Upper lobe of right lung (tissue), 1 donor: Measurements from ENCODE around the gene NTM. TPM values are rescaled to one million over a fixed set of nuclear protein-coding genes. Genes with fewer than 3 reads are reported as not detected.

Experiments used
- ATAC-seq: fragments of 200-7000 bp; cut with Tn5 transposase; one replicate; pipeline ENCODE4 v1.9.1; 2020; ENCODE audit warnings: mild to moderate bottlenecking, moderate library complexity
- DNase-seq: peaks from one replicate; pipeline ENCODE4 v3.0.0-alpha.2; 2020
- H3K27ac ChIP-seq: fragments of 200-600 bp; one replicate; pipeline ENCODE4 v1.8.0; 2022
- H3K27me3 ChIP-seq: fragments of 200-600 bp; one replicate; pipeline ENCODE4 v1.8.0; 2022; ENCODE audit warnings: mild to moderate bottlenecking
- H3K36me3 ChIP-seq: fragments of 200-600 bp; one replicate; pipeline ENCODE4 v1.8.0; 2022
- H3K4me1 ChIP-seq: fragments of 200-600 bp; one replicate; pipeline ENCODE4 v1.8.0; 2022
- H3K4me3 ChIP-seq: fragments of 200-600 bp; one replicate; pipeline ENCODE4 v1.8.0; 2022; ENCODE audit warnings: mild to moderate bottlenecking
- H3K9me3 ChIP-seq: fragments of 200-600 bp; one replicate; pipeline ENCODE4 v1.8.0; 2022
- intact Hi-C: fragments of 100-400 bp; cut with DNase I; formaldehyde crosslinking; loops from one replicate; pipeline ENCODE4 v1.11.0; 2022
- total RNA-seq: library from RNA; stranded (reverse); fragmentation: NEBNext Ultra II Directional; extraction: Animal tissue kit (Norgen Biotek cat#: 25700); gene quantifications from one replicate; pipeline ENCODE4 v1.2.1, GENCODE V29; 2021
- TF ChIP-seq, protein P1 (sequence below): fragments of 200-600 bp; IDR thresholded peaks from one replicate; pipeline ENCODE4 v1.8.0; 2022; ENCODE audit warnings: antibody characterized with exemption
- donor health status: DM: no; HTN: yes; CAD: no; lungs with severe emphysema.

NTM gene
- total RNA-seq, 1 donor from 2014 or later: 3.7 TPM

DNA sequence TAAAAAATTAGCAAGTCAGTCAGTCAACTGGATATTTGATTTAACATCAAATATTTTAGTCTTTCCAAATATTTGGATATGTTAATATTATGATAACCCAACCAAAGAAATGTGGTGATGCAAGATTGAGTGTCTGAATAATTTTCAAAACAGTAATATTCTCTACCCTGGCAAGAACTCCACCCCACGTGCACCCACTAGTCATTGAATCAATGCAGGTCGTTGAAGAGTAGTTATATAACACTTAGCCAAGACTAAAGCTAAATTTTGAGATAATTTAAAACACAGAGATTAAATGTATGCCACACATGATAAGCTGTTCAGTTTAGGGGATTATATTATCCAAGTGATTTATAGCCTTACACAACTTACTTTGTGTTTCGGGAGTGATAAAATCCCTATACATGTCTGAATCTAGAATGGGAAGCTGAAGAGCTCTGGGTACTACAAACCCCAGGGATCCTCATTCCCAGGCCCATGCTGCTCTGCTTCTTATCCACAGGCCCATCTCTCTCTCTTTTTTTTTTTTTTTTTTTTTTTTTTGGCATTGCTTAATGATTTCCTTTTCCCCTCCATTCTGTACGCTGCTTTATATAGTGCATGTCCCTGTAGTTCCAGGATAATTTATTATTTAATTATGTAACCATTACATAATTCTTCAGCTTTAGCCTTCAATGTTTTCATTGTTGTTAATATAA lies 392.9 kb downstream of the NTM start:
- Histone ChIP-seq H3K4me1 (no peaks in the 10 kb centered on the region), H3K9me3 (no peaks in the 10 kb centered on the region), H3K4me3 (no peak overlapping the region), H3K36me3 (no peaks in the 10 kb centered on the region), H3K27me3 (no peaks in the 10 kb centered on the region), H3K27ac (no peak overlapping the region)
- no peak for DNase-seq
- TF ChIP-seq, protein P1, sequence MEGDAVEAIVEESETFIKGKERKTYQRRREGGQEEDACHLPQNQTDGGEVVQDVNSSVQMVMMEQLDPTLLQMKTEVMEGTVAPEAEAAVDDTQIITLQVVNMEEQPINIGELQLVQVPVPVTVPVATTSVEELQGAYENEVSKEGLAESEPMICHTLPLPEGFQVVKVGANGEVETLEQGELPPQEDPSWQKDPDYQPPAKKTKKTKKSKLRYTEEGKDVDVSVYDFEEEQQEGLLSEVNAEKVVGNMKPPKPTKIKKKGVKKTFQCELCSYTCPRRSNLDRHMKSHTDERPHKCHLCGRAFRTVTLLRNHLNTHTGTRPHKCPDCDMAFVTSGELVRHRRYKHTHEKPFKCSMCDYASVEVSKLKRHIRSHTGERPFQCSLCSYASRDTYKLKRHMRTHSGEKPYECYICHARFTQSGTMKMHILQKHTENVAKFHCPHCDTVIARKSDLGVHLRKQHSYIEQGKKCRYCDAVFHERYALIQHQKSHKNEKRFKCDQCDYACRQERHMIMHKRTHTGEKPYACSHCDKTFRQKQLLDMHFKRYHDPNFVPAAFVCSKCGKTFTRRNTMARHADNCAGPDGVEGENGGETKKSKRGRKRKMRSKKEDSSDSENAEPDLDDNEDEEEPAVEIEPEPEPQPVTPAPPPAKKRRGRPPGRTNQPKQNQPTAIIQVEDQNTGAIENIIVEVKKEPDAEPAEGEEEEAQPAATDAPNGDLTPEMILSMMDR: no peak
- intact Hi-C loops: no loop called here
- no peak for ATAC-seq

DNA sequence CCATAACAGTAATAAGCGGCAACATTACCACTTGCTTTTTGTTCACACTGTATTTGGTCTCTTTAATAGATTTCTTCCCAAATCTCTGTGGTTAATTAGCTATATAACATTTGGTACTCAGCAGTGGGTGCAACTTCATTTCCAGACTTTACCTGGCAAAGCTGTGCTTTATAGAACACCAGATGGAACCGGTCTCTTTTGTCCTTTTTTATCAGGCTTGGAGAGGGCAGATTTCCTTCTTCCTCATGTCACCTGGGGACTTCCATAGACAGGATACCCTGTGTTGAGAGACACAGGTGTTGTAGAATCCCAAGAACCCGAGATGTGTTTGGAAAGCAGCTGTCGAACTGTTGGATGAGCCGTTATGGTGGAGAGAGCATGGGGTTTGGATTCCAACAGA lies 393.7 kb downstream of the NTM start:
- no peak overlapping the region for H3K27ac ChIP-seq
- H3K9me3 ChIP-seq: no peaks in the 10 kb centered on the region
- TF ChIP-seq, protein P1: no peak
- DNase-seq: no peak
- no peaks in the 10 kb centered on the region for H3K27me3 ChIP-seq
- H3K4me1 ChIP-seq: no peaks in the 10 kb centered on the region
- intact Hi-C loops: no loop called here
- no peak overlapping the region for H3K4me3 ChIP-seq
- H3K36me3 ChIP-seq: no peaks in the 10 kb centered on the region
- ATAC-seq: no peak

DNA sequence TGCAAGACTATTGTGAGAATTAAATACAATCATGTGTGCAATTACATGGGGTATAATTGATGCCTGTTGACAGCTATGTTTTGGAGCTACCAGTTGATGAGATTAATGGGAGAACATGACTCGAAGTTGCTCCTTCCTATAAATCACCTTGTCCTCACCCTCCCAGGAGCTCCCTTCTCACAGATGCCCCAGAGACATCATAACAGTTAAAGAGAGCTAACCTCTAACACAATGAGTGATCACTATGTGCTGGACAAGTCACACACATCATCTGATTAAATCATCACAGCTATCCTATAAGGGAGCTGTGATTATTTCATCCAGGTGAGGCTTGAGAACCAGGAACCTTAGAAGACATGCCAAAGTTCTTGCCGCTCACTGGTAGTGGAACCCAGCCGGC lies 394.2 kb downstream of the NTM start:
- no peak overlapping the region for H3K4me3 ChIP-seq
- H3K36me3 ChIP-seq: no peaks in the 10 kb centered on the region
- H3K27me3 ChIP-seq: no peaks in the 10 kb centered on the region
- no peak for ATAC-seq
- intact Hi-C loops: no loop called here
- H3K4me1 ChIP-seq: no peaks in the 10 kb centered on the region
- TF ChIP-seq, protein P1: no peak
- DNase-seq: no peak
- no peak overlapping the region for H3K27ac ChIP-seq
- no peaks in the 10 kb centered on the region for H3K9me3 ChIP-seq

DNA sequence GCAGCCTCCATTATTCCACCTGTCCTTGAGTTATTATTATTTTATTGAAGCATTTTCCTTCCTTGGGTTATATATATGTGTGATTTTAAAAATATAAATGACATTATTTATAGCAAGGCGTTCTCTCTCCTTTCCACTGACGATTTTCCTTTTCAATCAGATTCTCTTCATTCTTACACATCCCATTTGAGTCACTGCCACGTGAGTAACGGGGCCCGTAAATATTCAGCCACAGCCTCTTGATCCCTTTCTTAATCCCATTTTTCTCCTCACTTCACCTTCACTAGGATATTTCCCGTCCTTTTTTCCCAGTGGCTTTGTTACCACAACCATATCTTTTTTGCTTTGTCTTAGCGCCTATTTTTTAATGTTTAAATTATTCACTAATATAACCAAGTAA lies 396.2 kb downstream of the NTM start:
- Histone ChIP-seq H3K27me3 (no peaks in the 10 kb centered on the region), H3K4me3 (no peak overlapping the region), H3K4me1 (no peaks in the 10 kb centered on the region), H3K27ac (no peak overlapping the region), H3K36me3 (no peaks in the 10 kb centered on the region), H3K9me3 (no peaks in the 10 kb centered on the region)
- DNase-seq (no peak), ATAC-seq (no peak)
- intact Hi-C loops: no loop called here
- TF ChIP-seq, protein P1: no peak

DNA sequence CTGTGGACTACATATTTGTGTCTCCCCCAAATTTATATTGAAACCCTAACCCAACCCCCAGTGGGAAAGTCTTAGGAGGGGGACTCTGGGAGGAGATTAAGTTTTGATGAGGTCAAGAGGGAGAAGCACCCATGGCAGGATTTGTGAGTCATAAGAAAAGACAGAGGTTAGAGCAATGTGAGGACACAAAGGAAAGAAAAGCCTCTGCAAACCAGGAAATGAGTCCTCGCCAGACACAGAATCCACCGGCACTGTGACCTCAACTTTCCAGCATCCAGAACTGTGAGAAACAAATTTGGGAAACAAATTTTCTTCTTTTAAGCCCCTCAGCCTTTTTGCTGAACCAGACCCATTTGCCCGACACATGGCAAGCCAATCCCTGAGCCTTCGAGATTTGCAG lies 397.0 kb downstream of the NTM start:
- intact Hi-C loops: no loop called here
- Histone ChIP-seq H3K9me3 (no peaks in the 10 kb centered on the region), H3K27ac (no peak overlapping the region), H3K4me1 (no peaks in the 10 kb centered on the region), H3K27me3 (no peaks in the 10 kb centered on the region), H3K36me3 (no peaks in the 10 kb centered on the region), H3K4me3 (no peak overlapping the region)
- DNase-seq (no peak), ATAC-seq (no peak)
- TF ChIP-seq, protein P1: no peak

DNA sequence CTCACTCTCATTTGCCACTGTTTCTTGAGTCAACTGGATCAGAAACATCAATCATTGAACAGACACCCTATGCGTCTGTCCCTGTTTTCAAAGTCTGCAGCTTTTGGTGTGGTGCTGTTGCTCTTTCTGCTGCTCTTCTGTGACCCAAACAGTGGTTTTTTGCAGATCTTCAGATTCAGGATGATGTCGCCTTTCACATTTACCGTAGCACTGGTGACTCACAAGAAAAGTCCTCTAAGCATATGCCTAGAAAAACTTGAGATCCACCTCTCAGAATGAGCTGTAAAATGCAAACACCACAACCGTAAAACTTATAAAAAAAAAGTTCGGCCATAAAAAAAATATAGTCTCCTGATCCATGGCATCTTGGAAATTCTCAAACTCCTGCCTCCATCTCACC lies 400.4 kb downstream of the NTM start:
- no peak for ATAC-seq
- intact Hi-C loops: no loop called here
- Histone ChIP-seq H3K9me3 (no peaks in the 10 kb centered on the region), H3K4me3 (no peak overlapping the region), H3K27me3 (peaks cover 6% of the 10 kb centered on the region), H3K27ac (no peak overlapping the region), H3K4me1 (no peaks in the 10 kb centered on the region), H3K36me3 (no peaks in the 10 kb centered on the region)
- DNase-seq: no peak
- TF ChIP-seq, protein P1: no peak
